Measurements from ENCODE around the gene AKR1D1. TPM values are rescaled to one million over a fixed set of nuclear protein-coding genes. Genes with fewer than 3 reads are reported as not detected.

AKR1D1 gene
- total and polyA plus RNA-seq, 2 donors from 2014 or later, result not detected

DNA sequence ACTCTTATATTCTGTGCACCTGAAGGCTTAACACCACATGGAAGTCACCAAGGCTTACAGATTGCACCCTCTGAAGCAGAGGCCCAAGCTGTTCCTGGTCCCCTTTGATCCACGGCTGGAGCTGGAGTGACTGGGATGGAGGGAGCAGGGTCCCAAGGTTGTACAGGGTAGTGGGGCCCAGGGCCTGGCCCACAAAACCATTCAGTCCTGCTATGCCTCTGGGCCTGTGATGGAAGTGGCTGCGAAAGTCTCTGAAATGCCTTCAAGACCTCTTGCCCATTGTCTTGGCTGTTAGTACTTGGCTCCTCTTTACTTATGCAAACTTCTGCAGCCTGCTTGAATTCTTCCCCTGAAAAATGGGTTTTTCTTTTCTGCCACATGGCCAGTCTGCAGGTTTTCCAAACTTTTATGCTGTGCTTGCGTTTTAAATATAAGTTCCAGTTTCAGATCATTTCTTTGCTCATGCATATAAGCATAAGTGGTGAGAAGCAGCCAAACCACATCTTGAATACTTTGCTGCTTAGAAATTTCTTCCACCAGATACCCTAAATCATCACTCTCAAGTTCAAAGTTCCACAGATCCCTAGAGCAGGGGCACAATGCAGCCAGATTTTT, 53.4 kb downstream of the AKR1D1 start:
- TF ChIP-seq, protein P1, sequence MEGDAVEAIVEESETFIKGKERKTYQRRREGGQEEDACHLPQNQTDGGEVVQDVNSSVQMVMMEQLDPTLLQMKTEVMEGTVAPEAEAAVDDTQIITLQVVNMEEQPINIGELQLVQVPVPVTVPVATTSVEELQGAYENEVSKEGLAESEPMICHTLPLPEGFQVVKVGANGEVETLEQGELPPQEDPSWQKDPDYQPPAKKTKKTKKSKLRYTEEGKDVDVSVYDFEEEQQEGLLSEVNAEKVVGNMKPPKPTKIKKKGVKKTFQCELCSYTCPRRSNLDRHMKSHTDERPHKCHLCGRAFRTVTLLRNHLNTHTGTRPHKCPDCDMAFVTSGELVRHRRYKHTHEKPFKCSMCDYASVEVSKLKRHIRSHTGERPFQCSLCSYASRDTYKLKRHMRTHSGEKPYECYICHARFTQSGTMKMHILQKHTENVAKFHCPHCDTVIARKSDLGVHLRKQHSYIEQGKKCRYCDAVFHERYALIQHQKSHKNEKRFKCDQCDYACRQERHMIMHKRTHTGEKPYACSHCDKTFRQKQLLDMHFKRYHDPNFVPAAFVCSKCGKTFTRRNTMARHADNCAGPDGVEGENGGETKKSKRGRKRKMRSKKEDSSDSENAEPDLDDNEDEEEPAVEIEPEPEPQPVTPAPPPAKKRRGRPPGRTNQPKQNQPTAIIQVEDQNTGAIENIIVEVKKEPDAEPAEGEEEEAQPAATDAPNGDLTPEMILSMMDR (IDR thresholded peaks at IDR 0.05; ENCODE audit: borderline replicate concordance, extremely low read depth, insufficient read depth), result no peak
- no peak for FAIRE-seq
- Histone ChIP-seq H3K9ac (ENCODE audit: low read length in 3 of 3) (no peak overlapping the region), H3K9me3 (ENCODE audit: control insufficient read depth in 2 of 3, insufficient read depth in 1 of 3, low read length in 3 of 3) (peaks cover 0 to 3% (median 0%) of the 10 kb centered on the region in 3 donors), H3K36me3 (ENCODE audit: control insufficient read depth in 2 of 3, insufficient read depth in 3 of 3, low read length in 3 of 3) (no peaks in the 10 kb centered on the region), H3K4me3 (ENCODE audit: low read length in 3 of 3) (no peak overlapping the region), H3K27me3 (ENCODE audit: control insufficient read depth, insufficient read depth, low read length) (no peaks in the 10 kb centered on the region), H3K27ac (ENCODE audit: low read depth in 2 of 2, low read length in 2 of 2) (no peak overlapping the region), H3K4me1 (ENCODE audit: control insufficient read depth in 2 of 3, insufficient read depth in 2 of 3, low read depth in 1 of 3, low read length in 3 of 3) (no peaks in the 10 kb centered on the region)
- DNase-seq, result no peak
- intact Hi-C loops (cut with DNase I), result no loop called here

GRCh38 chr7:138137423-138138171, 61.3 kb downstream of the AKR1D1 start:
- FAIRE-seq, result no peak
- TF ChIP-seq, protein P1 (IDR thresholded peaks at IDR 0.05; ENCODE audit: borderline replicate concordance, extremely low read depth, insufficient read depth), result no peak
- H3K4me3 ChIP-seq (ENCODE audit: low read length in 3 of 3), result no peak overlapping the region
- H3K27ac ChIP-seq (ENCODE audit: low read depth in 2 of 2, low read length in 2 of 2), result no peak overlapping the region
- H3K9me3 ChIP-seq (ENCODE audit: control insufficient read depth in 2 of 3, insufficient read depth in 1 of 3, low read length in 3 of 3), result peaks cover 0 to under 1% (median 0%) of the 10 kb centered on the region in 3 donors
- intact Hi-C loops (cut with DNase I), result no loop called here
- no peaks in the 10 kb centered on the region for H3K36me3 ChIP-seq (ENCODE audit: control insufficient read depth in 2 of 3, insufficient read depth in 3 of 3, low read length in 3 of 3)
- no peak for DNase-seq
- no peaks in the 10 kb centered on the region for H3K4me1 ChIP-seq (ENCODE audit: control insufficient read depth in 2 of 3, insufficient read depth in 2 of 3, low read depth in 1 of 3, low read length in 3 of 3)
- no peak overlapping the region for H3K9ac ChIP-seq (ENCODE audit: low read length in 3 of 3)
- no peaks in the 10 kb centered on the region for H3K27me3 ChIP-seq (ENCODE audit: control insufficient read depth, insufficient read depth, low read length)

DNA sequence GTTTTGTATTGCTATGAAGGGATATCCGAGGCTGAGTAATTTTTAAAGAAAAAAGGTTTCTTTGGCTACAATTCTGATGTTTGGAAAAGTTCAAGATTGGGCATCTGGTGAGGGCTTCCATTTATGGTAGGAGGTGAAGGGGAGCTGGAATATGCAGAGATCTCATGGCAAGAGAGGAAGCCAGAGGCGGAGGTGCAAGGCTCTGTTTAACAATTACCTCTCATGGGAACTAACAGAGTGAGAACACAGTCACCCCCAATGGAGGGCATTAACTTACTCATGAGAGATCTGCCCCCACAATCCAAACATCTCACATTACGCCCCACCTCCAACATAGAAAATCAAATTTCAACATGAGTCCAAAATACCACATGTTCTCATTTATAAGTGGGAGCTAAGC, 62.0 kb downstream of the AKR1D1 start:
- Histone ChIP-seq H3K27me3 (ENCODE audit: control insufficient read depth, insufficient read depth, low read length) (no peaks in the 10 kb centered on the region), H3K4me1 (ENCODE audit: control insufficient read depth in 2 of 3, insufficient read depth in 2 of 3, low read depth in 1 of 3, low read length in 3 of 3) (no peaks in the 10 kb centered on the region), H3K27ac (ENCODE audit: low read depth in 2 of 2, low read length in 2 of 2) (no peak overlapping the region), H3K9ac (ENCODE audit: low read length in 3 of 3) (no peak overlapping the region), H3K9me3 (ENCODE audit: control insufficient read depth in 2 of 3, insufficient read depth in 1 of 3, low read length in 3 of 3) (no peaks in the 10 kb centered on the region), H3K36me3 (ENCODE audit: control insufficient read depth in 2 of 3, insufficient read depth in 3 of 3, low read length in 3 of 3) (no peaks in the 10 kb centered on the region), H3K4me3 (ENCODE audit: low read length in 3 of 3) (no peak overlapping the region)
- FAIRE-seq, result no peak
- intact Hi-C loops (cut with DNase I), result no loop called here
- TF ChIP-seq, protein P1 (IDR thresholded peaks at IDR 0.05; ENCODE audit: borderline replicate concordance, extremely low read depth, insufficient read depth), result no peak
- no peak for DNase-seq

Data from kidney (tissue), 14 donors.